DMS79 treated with DMSO at 0.1 percent for 48 hours (cell line): Measurements from ENCODE around the gene NDRG4.

Experiments used
- DNase-seq: peaks from one replicate; lab custom pipeline; 2025; lab: John Stamatoyannopoulos, UW

The NDRG4 gene

GRCh38 chr16:58495521-58496331 lies 4.2 kb upstream of the NDRG4 start:
- DNase-seq = peak; percentile 37

GRCh38 chr16:58497468-58497867 lies 2.5 kb upstream of the NDRG4 start:
- no peak for DNase-seq

GRCh38 chr16:58497935-58498334 lies 2.0 kb upstream of the NDRG4 start:
- no peak for DNase-seq

GRCh38 chr16:58498341-58499091 lies 1.4 kb upstream of the NDRG4 start:
- DNase-seq = no peak

- no peak for DNase-seq
Measured at GRCh38 chr16:58499092-58499511, 841 bp upstream of the NDRG4 start.

- peak; percentile 26 for DNase-seq
Measured at GRCh38 chr16:58500430-58501241, 693 bp downstream of the NDRG4 start.

GRCh38 chr16:58501242-58502131 lies 1.5 kb downstream of the NDRG4 start:
- peak; percentile 26 for DNase-seq

GRCh38 chr16:58502217-58502921 lies 2.4 kb downstream of the NDRG4 start:
- no peak for DNase-seq

- no peak for DNase-seq
Measured at GRCh38 chr16:58503166-58503862, 3.4 kb downstream of the NDRG4 start.

GRCh38 chr16:58503863-58504688 lies 4.1 kb downstream of the NDRG4 start:
- no peak for DNase-seq

- no peak for DNase-seq
Measured at GRCh38 chr16:58506241-58507194, 6.6 kb downstream of the NDRG4 start.

- DNase-seq = no peak
Measured at GRCh38 chr16:58507195-58507962, 7.4 kb downstream of the NDRG4 start.

GRCh38 chr16:58507963-58508670 lies 8.2 kb downstream of the NDRG4 start:
- DNase-seq = no peak

- no peak for DNase-seq
Measured at GRCh38 chr16:58508671-58509251, 8.8 kb downstream of the NDRG4 start.

- no peak for DNase-seq
Measured at GRCh38 chr16:58509256-58510096, 9.5 kb downstream of the NDRG4 start.
